T-cell (primary cell): ENCODE measurements around the gene PYHIN1. TPM values are rescaled to one million over a fixed set of nuclear protein-coding genes. Genes with fewer than 3 reads are reported as not detected.
"Not testable (repeated sequence)": the region's sequence is repeated elsewhere in the genome, so short reads cannot be mapped to it uniquely, and the experiment has no call there.

Source experiments
- ATAC-seq, 4 experiments: fragments of 200-7000 bp in 3 of 4; fragments of 150-1000 bp in 1 of 4; cut with Tn5 transposase; replicated peaks in 1 of 4; 1 replicate in 3 of 4; 2 replicates in 1 of 4; pipeline ENCODE4 v1.10.0; 2021; ENCODE audit warnings: moderate library complexity in 3 of 4, mild to moderate bottlenecking in 2 of 4, moderate number of reproducible peaks in 1 of 4
- CTCF ChIA-PET, 2 donors: fragments of 300-600 bp; sonication (Branson Sonifier 250); formaldehyde crosslinking; loops; one replicate each; lab custom pipeline; 2022; ENCODE audit warnings: antibody characterized with exemption in 2 of 2; lab: Charles Lee
- POLR2A ChIA-PET, 2 donors: fragments of 300-600 bp; sonication (Branson Sonifier 250); formaldehyde crosslinking; loops; one replicate each; lab custom pipeline; 2022; ENCODE audit warnings: antibody characterized with exemption in 2 of 2; lab: Charles Lee
- DNase-seq, 35 experiments: peaks; one replicate each; pipeline versions ENCODE4 v3.0.0 to v3.0.0-alpha.2; 2013 to 2023
- H3K27ac ChIP-seq: one replicate; pipeline ENCODE4 v1.5.1; 2013; ENCODE audit warnings: low read length
- H3K27me3 ChIP-seq, 2 experiments: replicated peaks in 1 of 2; 1 replicate in 1 of 2; 2 replicates in 1 of 2; pipeline versions ENCODE4 v1.6.1 to v1.7.0; 2013; ENCODE audit warnings: low read length in 1 of 2, mixed read lengths in 1 of 2; ENCODE audit not compliant: control insufficient read depth in 2 of 2, insufficient read depth in 2 of 2; ENCODE audit errors: extremely low read depth in 1 of 2
- H3K36me3 ChIP-seq, 2 donors: 1 replicate in 1 of 2; 2 replicates in 1 of 2; pipeline versions ENCODE4 v1.6.1 to v1.7.0; 2013; ENCODE audit warnings: low read length in 1 of 2; ENCODE audit not compliant: control insufficient read depth in 2 of 2, insufficient read depth in 1 of 2; ENCODE audit errors: extremely low read depth in 1 of 2
- H3K4me1 ChIP-seq, 2 experiments: 1 replicate in 1 of 2; 2 replicates in 1 of 2; pipeline versions ENCODE4 v1.6.1 to v1.7.0; 2013; ENCODE audit warnings: low read length in 2 of 2, mixed read lengths in 1 of 2; ENCODE audit not compliant: insufficient read depth in 2 of 2, control insufficient read depth in 1 of 2; ENCODE audit errors: extremely low read depth in 1 of 2
- H3K4me3 ChIP-seq, 2 donors: 1 replicate in 1 of 2; 2 replicates in 1 of 2; pipeline versions ENCODE4 v1.5.1 to v1.7.0; 2013; ENCODE audit warnings: mild to moderate bottlenecking in 2 of 2, low read length in 1 of 2, moderate library complexity in 1 of 2; ENCODE audit not compliant: control insufficient read depth in 1 of 2; ENCODE audit errors: extremely low read depth in 1 of 2
- H3K9me3 ChIP-seq: 2 replicates; pipeline ENCODE4 v1.7.0; 2013
- H3K27ac Mint-ChIP-seq, 2 donors: one replicate each; pipeline ENCODE4 v1.8.0; 2020 to 2021; ENCODE audit warnings: mild to moderate bottlenecking in 2 of 2, mixed read lengths in 2 of 2
- H3K27me3 Mint-ChIP-seq, 2 donors: one replicate each; pipeline ENCODE4 v1.8.0; 2021 to 2022; ENCODE audit warnings: mixed read lengths in 2 of 2
- H3K36me3 Mint-ChIP-seq: one replicate; pipeline ENCODE4 v1.8.0; 2021; ENCODE audit warnings: mixed read lengths
- H3K4me1 Mint-ChIP-seq, 3 donors: one replicate each; pipeline ENCODE4 v1.8.0; 2020 to 2022; ENCODE audit warnings: mixed read lengths in 3 of 3, mild to moderate bottlenecking in 1 of 3
- H3K4me3 Mint-ChIP-seq, 3 donors: one replicate each; pipeline ENCODE4 v1.8.0; 2020 to 2022; ENCODE audit warnings: mild to moderate bottlenecking in 3 of 3, mixed read lengths in 3 of 3, moderate library complexity in 3 of 3
- H3K9me3 Mint-ChIP-seq, 3 donors: one replicate each; pipeline ENCODE4 v1.8.0; 2020 to 2022; ENCODE audit warnings: mixed read lengths in 3 of 3
- WGBS: methylation state at CpG from one replicate; pipeline ENCODE4 v1.1.5; 2013; ENCODE audit warnings: missing lambda C conversion rate; ENCODE audit not compliant: insufficient coverage; 5-methylcytosine and 5-hydroxymethylcytosine counted together
- total RNA-seq, 35 experiments: library from RNA in 6 of 35; stranded (reverse) in 6 of 35; fragments of 120-200 nt in 1 of 35; gene quantifications; one replicate each; pipeline versions ENCODE4 v1.2.1 to v1.2.4 and lab custom pipeline; 2013 to 2026

The PYHIN1 gene
- total RNA-seq, 5 donors from 2014 or later (not counting 1 experiment from before 2014, with no cell fraction given) = 32.6 to 65.4 (median 35.4) TPM

- H3K27ac Mint-ChIP-seq = peak overlapping the region in 1 of 2 donors; percentile 37
- H3K4me1 Mint-ChIP-seq = peaks cover 28 to 36% (median 30%) of the 10 kb centered on the region in 3 donors
- no peak for ATAC-seq
- no peaks in the 10 kb centered on the region for H3K9me3 Mint-ChIP-seq
- no peaks in the 10 kb centered on the region for H3K9me3 ChIP-seq
- H3K36me3 Mint-ChIP-seq = peaks cover 3% of the 10 kb centered on the region
- peaks cover 7 to 19% of the 10 kb centered on the region in 2 experiments for H3K4me1 ChIP-seq
- no peak overlapping the region for H3K4me3 ChIP-seq
- H3K27me3 ChIP-seq = no peaks in the 10 kb centered on the region
- no peak overlapping the region for H3K4me3 Mint-ChIP-seq
- 69% methylated on average over 2 of the region's 6 CpGs for WGBS
- H3K36me3 ChIP-seq = peaks cover 0 to 2% of the 10 kb centered on the region in 2 donors
- no peak for DNase-seq
- no peak overlapping the region for H3K27ac ChIP-seq
- POLR2A ChIA-PET = no interaction called here
- CTCF ChIA-PET = no interaction called here
- H3K27me3 Mint-ChIP-seq = no peaks in the 10 kb centered on the region
Measured at GRCh38 chr1:159005676-159006075, 74.3 kb downstream of the PYHIN1 start.

GRCh38 chr1:159006210-159006807 lies 75.0 kb downstream of the PYHIN1 start:
- POLR2A ChIA-PET, H3K27ac ChIP-seq, H3K27me3 Mint-ChIP-seq, H3K9me3 ChIP-seq, H3K4me3 Mint-ChIP-seq, H3K36me3 Mint-ChIP-seq, H3K36me3 ChIP-seq, ATAC-seq, DNase-seq, CTCF ChIA-PET, H3K4me3 ChIP-seq, H3K27me3 ChIP-seq, H3K9me3 Mint-ChIP-seq: not testable (repeated sequence)
- H3K4me1 ChIP-seq = peaks cover 7 to 19% of the 10 kb centered on the region in 2 experiments
- WGBS = 100% methylated on average over 1 of the region's 11 CpGs
- Mint-ChIP-seq H3K27ac (peak overlapping the region; percentile 47 to 72), H3K4me1 (peaks cover 28 to 36% (median 30%) of the 10 kb centered on the region in 3 donors)

- peak overlapping the region; percentile 68 to 86 for H3K27ac Mint-ChIP-seq
- CTCF ChIA-PET = interaction anchor here in 1 of 2 donors (3.5 kb wide), 1 partner anchor 10 kb away, joined by 22 read pairs; no protein-coding TSS in a partner anchor
Measured at GRCh38 chr1:159007726-159008125, 76.4 kb downstream of the PYHIN1 start.

GRCh38 chr1:159008744-159009188 lies 77.4 kb downstream of the PYHIN1 start:
- Mint-ChIP-seq H3K4me3 (peak overlapping the region; percentile 91 to 93 (median 92)), H3K27ac (peak overlapping the region; percentile 93 to 95), H3K36me3 (peaks cover 17% of the 10 kb centered on the region), H3K4me1 (peaks cover 35 to 59% (median 40%) of the 10 kb centered on the region in 3 donors), H3K9me3 (no peaks in the 10 kb centered on the region), H3K27me3 (no peaks in the 10 kb centered on the region)
- DNase-seq (peak in 33 of 35 experiments; percentile 10 to 75 (median 50)), ATAC-seq (peak; percentile 62 to 81 (median 78))
- Histone ChIP-seq H3K4me1 (peaks cover 12 to 23% of the 10 kb centered on the region in 2 experiments), H3K36me3 (no peaks in the 10 kb centered on the region), H3K27ac (peak overlapping the region; percentile 65), H3K4me3 (peak overlapping the region in 1 of 2 donors; percentile 65), H3K9me3 (no peaks in the 10 kb centered on the region), H3K27me3 (no peaks in the 10 kb centered on the region)
- ChIA-PET CTCF (interaction anchor here in 1 of 2 donors (0.5 to 3.5 kb wide), 3 partner anchors 11 to 997 kb away, joined by 4 to 22 read pairs (median 5); no protein-coding TSS in a partner anchor), POLR2A (interaction anchor here in 1 of 2 donors (0.5 to 1.7 kb wide), 3 partner anchors 10 to 68 kb away, joined by 3 to 7 read pairs (median 3); partner anchors contain the start of gene AIM2)
- WGBS = 0% methylated on average over 1 of the region's 4 CpGs

More at GRCh38 chr1:159007726-159008125, 76.4 kb downstream of the PYHIN1 start:
- POLR2A ChIA-PET = interaction anchor here in 1 of 2 donors (1.7 kb wide), 1 partner anchor 9 kb away, joined by 7 read pairs; no protein-coding TSS in a partner anchor
- no peak for ATAC-seq
- H3K36me3 ChIP-seq = no peaks in the 10 kb centered on the region
- H3K27me3 ChIP-seq = no peaks in the 10 kb centered on the region
- no peak for DNase-seq
- Mint-ChIP-seq H3K27me3 (no peaks in the 10 kb centered on the region), H3K36me3 (peaks cover 11% of the 10 kb centered on the region), H3K4me1 (peaks cover 30 to 48% (median 34%) of the 10 kb centered on the region in 3 donors), H3K9me3 (no peaks in the 10 kb centered on the region), H3K4me3 (no peak overlapping the region)
- no peak overlapping the region for H3K4me3 ChIP-seq
- no peaks in the 10 kb centered on the region for H3K9me3 ChIP-seq
- H3K4me1 ChIP-seq = peaks cover 7 to 19% of the 10 kb centered on the region in 2 experiments
- peak overlapping the region; percentile 65 for H3K27ac ChIP-seq

- Histone ChIP-seq H3K36me3 (no peaks in the 10 kb centered on the region), H3K4me1 (peaks cover 17 to 28% of the 10 kb centered on the region in 2 experiments), H3K27me3 (no peaks in the 10 kb centered on the region), H3K9me3 (no peaks in the 10 kb centered on the region), H3K27ac (peak overlapping the region; percentile 65), H3K4me3 (peak overlapping the region; percentile 65 to 81)
- ChIA-PET POLR2A (interaction anchor here in 1 of 2 donors (0.9 to 1.7 kb wide), 3 partner anchors 11 to 100 kb away, joined by 3 to 7 read pairs (median 3); no protein-coding TSS in a partner anchor), CTCF (interaction anchor here in 1 of 2 donors (0.6 to 3.5 kb wide), 3 partner anchors 11 to 278 kb away, joined by 3 to 22 read pairs (median 4); no protein-coding TSS in a partner anchor)
- H3K4me3 Mint-ChIP-seq = peak overlapping the region; percentile 91 to 93 (median 92)
- no peaks in the 10 kb centered on the region for H3K27me3 Mint-ChIP-seq
- peak overlapping the region; percentile 93 to 95 for H3K27ac Mint-ChIP-seq
- peaks cover 22% of the 10 kb centered on the region for H3K36me3 Mint-ChIP-seq
- ATAC-seq = peak in 3 of 4 experiments; percentile 8 to 17 (median 15)
- H3K4me1 Mint-ChIP-seq = peaks cover 40 to 64% (median 45%) of the 10 kb centered on the region in 3 donors
- no peaks in the 10 kb centered on the region for H3K9me3 Mint-ChIP-seq
- WGBS = no CpG with 5 or more reads among the region's 2 CpGs
- peak in 2 of 35 experiments; percentile 6 to 36 for DNase-seq
Measured at GRCh38 chr1:159009287-159009686, 77.9 kb downstream of the PYHIN1 start.

GRCh38 chr1:159009704-159010361 lies 78.5 kb downstream of the PYHIN1 start, which contains the start of gene IFI16:
TSS of gene IFI16 (plus strand) at chr1:159009907. CDS start at chr1:159014681, 4,774 bp downstream.
- WGBS = 0% methylated on average over 2 of the region's 5 CpGs

More at GRCh38 chr1:159009704-159010361, 78.5 kb downstream of the PYHIN1 start, which contains the start of gene IFI16:
- POLR2A ChIA-PET = interaction anchor here in 1 of 2 donors (0.9 to 1.2 kb wide), 2 partner anchors 10 to 100 kb away, joined by 3 read pairs; no protein-coding TSS in a partner anchor
- peaks cover 46 to 70% (median 51%) of the 10 kb centered on the region in 3 donors for H3K4me1 Mint-ChIP-seq
- Histone ChIP-seq H3K27me3 (no peaks in the 10 kb centered on the region), H3K27ac (peak within 1 kb of the TSS; percentile 65), H3K9me3 (no peaks in the 10 kb centered on the region), H3K36me3 (peaks cover 0 to 2% of the 10 kb centered on the region in 2 donors), H3K4me1 (peaks cover 19 to 33% of the 10 kb centered on the region in 2 experiments), H3K4me3 (peak within 1 kb of the TSS; percentile 65 to 81)
- H3K4me3 Mint-ChIP-seq = peak within 1 kb of the TSS; percentile 91 to 93 (median 92)
- DNase-seq (peak in 30 of 35 experiments; percentile 5 to 82 (median 42)), ATAC-seq (peak; percentile 78 to 83 (median 81))
- CTCF ChIA-PET = interaction anchor here in 1 of 2 donors (0.6 to 3.5 kb wide), 4 partner anchors 8 to 279 kb away, joined by 3 to 22 read pairs (median 5); no protein-coding TSS in a partner anchor
- no peaks in the 10 kb centered on the region for H3K27me3 Mint-ChIP-seq
- H3K9me3 Mint-ChIP-seq = no peaks in the 10 kb centered on the region
- H3K36me3 Mint-ChIP-seq = peaks cover 28% of the 10 kb centered on the region
- H3K27ac Mint-ChIP-seq = peak within 1 kb of the TSS; percentile 93 to 95
